Skin epidermis (tissue), 12 donors: ENCODE measurements around the gene RASGRP2.

Experiments used
- H3K27ac ChIP-seq, 21 experiments: fragments of 200-600 bp; sonication (generic) in 11 of 21; one replicate each; pipeline ENCODE4 v1.5.0; 2020; ENCODE audit warnings: mild to moderate bottlenecking in 3 of 21, inconsistent platforms in 2 of 21, moderate library complexity in 2 of 21
- H3K4me3 ChIP-seq, 7 experiments: fragments of 200-600 bp; sonication (generic) in 2 of 7; one replicate each; pipeline ENCODE4 v1.5.0; 2020; ENCODE audit warnings: inconsistent platforms in 2 of 7, mild to moderate bottlenecking in 2 of 7, moderate library complexity in 1 of 7

The RASGRP2 gene

GRCh38 chr11:64772303-64773018 lies 28.5 kb upstream of the RASGRP2 start:
- Histone ChIP-seq H3K27ac (peak overlapping the region in 5 of 21 experiments; percentile 5 to 73 (median 20)), H3K4me3 (no peak overlapping the region)

- peak overlapping the region in 4 of 21 experiments; percentile 10 to 43 (median 26) for H3K27ac ChIP-seq
- no peak overlapping the region for H3K4me3 ChIP-seq
These were observed 27.9 kb upstream of the RASGRP2 start for GRCh38 chr11:64771861-64772260.

- no peak overlapping the region for H3K27ac ChIP-seq
- H3K4me3 ChIP-seq: no peak overlapping the region
These were observed 26.2 kb upstream of the RASGRP2 start for GRCh38 chr11:64770120-64770519.

- no peak overlapping the region for H3K4me3 ChIP-seq
- no peak overlapping the region for H3K27ac ChIP-seq
These were observed 25.3 kb upstream of the RASGRP2 start for GRCh38 chr11:64769283-64769682.

- H3K27ac ChIP-seq: peak overlapping the region in 1 of 21 experiments; percentile 38
- no peak overlapping the region for H3K4me3 ChIP-seq
These were observed 24.4 kb upstream of the RASGRP2 start for GRCh38 chr11:64768300-64768694.

GRCh38 chr11:64767344-64768299 lies 23.7 kb upstream of the RASGRP2 start:
- no peak overlapping the region for H3K4me3 ChIP-seq
- peak overlapping the region in 4 of 21 experiments; percentile 6 to 62 (median 50) for H3K27ac ChIP-seq

GRCh38 chr11:64766881-64767280 lies 22.9 kb upstream of the RASGRP2 start:
- Histone ChIP-seq H3K4me3 (no peak overlapping the region), H3K27ac (peak overlapping the region in 3 of 21 experiments; percentile 6 to 62 (median 62))

GRCh38 chr11:64765851-64766665 lies 22.1 kb upstream of the RASGRP2 start:
- no peak overlapping the region for H3K4me3 ChIP-seq
- H3K27ac ChIP-seq: no peak overlapping the region

- Histone ChIP-seq H3K4me3 (no peak overlapping the region), H3K27ac (peak overlapping the region in 1 of 21 experiments; percentile 60)
These were observed 21.4 kb upstream of the RASGRP2 start for GRCh38 chr11:64765291-64765850.

- Histone ChIP-seq H3K4me3 (no peak overlapping the region), H3K27ac (peak overlapping the region in 7 of 21 experiments; percentile 2 to 75 (median 54))
These were observed 20.8 kb upstream of the RASGRP2 start for GRCh38 chr11:64764753-64765152.

- Histone ChIP-seq H3K27ac (peak overlapping the region in 14 of 21 experiments; percentile 2 to 75 (median 57)), H3K4me3 (no peak overlapping the region)
These were observed 20.2 kb upstream of the RASGRP2 start for GRCh38 chr11:64764040-64764611.

- no peak overlapping the region for H3K4me3 ChIP-seq
- H3K27ac ChIP-seq: peak overlapping the region in 16 of 21 experiments; percentile 1 to 75 (median 46)
These were observed 19.6 kb upstream of the RASGRP2 start for GRCh38 chr11:64763526-64764039.

GRCh38 chr11:64762674-64763525 lies 19.0 kb upstream of the RASGRP2 start:
- H3K4me3 ChIP-seq: no peak overlapping the region

GRCh38 chr11:64762277-64762673 lies 18.3 kb upstream of the RASGRP2 start:
- Histone ChIP-seq H3K27ac (peak overlapping the region in 6 of 21 experiments; percentile 2 to 75 (median 59)), H3K4me3 (no peak overlapping the region)

More at GRCh38 chr11:64762674-64763525, 19.0 kb upstream of the RASGRP2 start:
- peak overlapping the region in 16 of 21 experiments; percentile 1 to 75 (median 46) for H3K27ac ChIP-seq

GRCh38 chr11:64760759-64761420 lies 16.9 kb upstream of the RASGRP2 start:
- Histone ChIP-seq H3K4me3 (no peak overlapping the region), H3K27ac (peak overlapping the region in 3 of 21 experiments; percentile 47 to 75 (median 49))

GRCh38 chr11:64759722-64760719 lies 16.1 kb upstream of the RASGRP2 start, which contains the start of gene PYGM:
Gene PYGM, minus strand, starts transcription at chr11:64759974. Its CDS starts 76 bp downstream, at chr11:64759898.
- Histone ChIP-seq H3K27ac (peak within 1 kb of the TSS in 10 of 21 experiments; percentile 3 to 53 (median 20)), H3K4me3 (no peak within 1 kb of the TSS)
